PC-3 (cell line): ENCODE results near the gene TMPRSS3. TPM values are rescaled to one million over a fixed set of nuclear protein-coding genes. Genes with fewer than 3 reads are reported as not detected.

Source experiments
- ATAC-seq: fragments of 200-7000 bp; cut with Tn5 transposase; 2 replicates; pipeline ENCODE4 v1.9.1; 2020; ENCODE audit warnings: mild to moderate bottlenecking, moderate library complexity
- BruUV-seq: library from RNA; stranded (reverse); fragments of 400-500 nt; replicated peaks from 2 replicates; lab custom pipeline; 2021; lab: Mats Ljungman, UMichigan
- CTCF ChIA-PET: fragments of 300-600 bp; sonication (Branson Sonifier 250); formaldehyde crosslinking; loops from one replicate; lab custom pipeline; 2022; ENCODE audit warnings: antibody characterized with exemption; lab: Charles Lee
- POLR2A ChIA-PET: fragments of 300-600 bp; sonication (Branson Sonifier 250); formaldehyde crosslinking; loops from one replicate; lab custom pipeline; 2022; ENCODE audit warnings: antibody characterized with exemption; ENCODE audit not compliant: unreplicated experiment; lab: Charles Lee
- DNase-seq: peaks from one replicate; pipeline ENCODE4 v3.0.0-alpha.2; 2015
- H2AFZ ChIP-seq: fragments of 300-600 bp; sonication (generic); 2 replicates; pipeline ENCODE4 v1.6.0; 2016; ENCODE audit warnings: antibody characterized with exemption, low read length
- H3F3A ChIP-seq: fragments of 300-600 bp; sonication (generic); one replicate; pipeline ENCODE4 v1.6.0; 2017; ENCODE audit warnings: antibody characterized with exemption, low read length, control low read depth, mild to moderate bottlenecking; ENCODE audit not compliant: unreplicated experiment
- H3K27ac ChIP-seq: fragments of 300-600 bp; sonication (generic); 2 replicates; pipeline ENCODE4 v1.5.1; 2016; ENCODE audit warnings: mild to moderate bottlenecking, low read length
- H3K27me3 ChIP-seq: fragments of 300-600 bp; sonication (generic); 2 replicates; pipeline ENCODE4 v1.6.1; 2016; ENCODE audit warnings: low read length, mixed read lengths
- H3K36me3 ChIP-seq: fragments of 300-600 bp; sonication (generic); 2 replicates; pipeline ENCODE4 v1.6.1; 2016; ENCODE audit warnings: low read depth, mixed run types, low read length, mixed read lengths
- H3K4me1 ChIP-seq: fragments of 300-600 bp; sonication (generic); 2 replicates; pipeline ENCODE4 v1.5.1; 2016; ENCODE audit warnings: low read length; ENCODE audit not compliant: insufficient read depth
- H3K4me2 ChIP-seq: fragments of 300-600 bp; sonication (generic); 2 replicates; pipeline ENCODE4 v1.6.0; 2016; ENCODE audit warnings: low read length
- H3K4me3 ChIP-seq: fragments of 300-600 bp; sonication (generic); 2 replicates; pipeline ENCODE4 v1.5.1; 2016; ENCODE audit warnings: mild to moderate bottlenecking, low read length, mixed read lengths
- H3K79me2 ChIP-seq: fragments of 300-600 bp; sonication (generic); 2 replicates; pipeline ENCODE4 v1.6.1; 2017; ENCODE audit warnings: low read length, mixed read lengths
- H3K9ac ChIP-seq: fragments of 300-600 bp; sonication (generic); 2 replicates; pipeline ENCODE4 v1.6.0; 2016; ENCODE audit warnings: mild to moderate bottlenecking, low read length
- H3K9me2 ChIP-seq: fragments of 300-600 bp; sonication (generic); replicated peaks from 2 replicates; pipeline ENCODE4 v1.6.1; 2016; ENCODE audit warnings: mixed run types, low read length, mixed read lengths
- H3K9me3 ChIP-seq: fragments of 300-600 bp; sonication (generic); 2 replicates; pipeline ENCODE4 v1.6.1; 2016; ENCODE audit warnings: low read length, mixed read lengths
- H4K20me1 ChIP-seq: fragments of 300-600 bp; sonication (generic); 2 replicates; pipeline ENCODE4 v1.6.1; 2016; ENCODE audit warnings: low read length, mixed read lengths
- CTCF ChIP-seq: fragments of 300-600 bp; sonication (generic); conservative IDR thresholded peaks from 2 replicates; pipeline ENCODE4 v1.5.1; 2017; ENCODE audit warnings: antibody characterized with exemption, low read depth, mild to moderate bottlenecking, low read length
- EZH2 ChIP-seq: fragments of 300-600 bp; sonication (generic); IDR thresholded peaks from one replicate; pipeline ENCODE4 v1.6.1; 2017; ENCODE audit warnings: antibody characterized with exemption, mild to moderate bottlenecking, low read length; ENCODE audit not compliant: unreplicated experiment
- EZH2phosphoT487 ChIP-seq: fragments of 300-600 bp; sonication (generic); IDR thresholded peaks from 2 replicates; pipeline ENCODE4 v1.6.1; 2018; ENCODE audit warnings: mild to moderate bottlenecking, antibody characterized with exemption, low read length, borderline replicate concordance
- intact Hi-C: fragments of 100-400 bp; cut with micrococcal nuclease; formaldehyde crosslinking; loops from 2 replicates; pipeline ENCODE4 v1.9.0; 2023
- total RNA-seq: library from RNA; depleted of rRNA; stranded (reverse); fragments of >200 nt; gene quantifications from 2 replicates; pipeline ENCODE4 v1.2.3, GENCODE V29; 2014

The TMPRSS3 gene
- total RNA-seq, 1 experiment from 2014 or later: not detected

- BruUV-seq: no TSS peak
- intact Hi-C loops: no loop called here
- Histone ChIP-seq H3K27ac (no peak overlapping the region), H4K20me1 (no peaks in the 10 kb centered on the region), H3K9me3 (no peaks in the 10 kb centered on the region), H3K27me3 (no peaks in the 10 kb centered on the region), H3K4me3 (no peak overlapping the region), H3K9ac (no peak overlapping the region), H3K4me1 (peaks cover 23% of the 10 kb centered on the region), H3K9me2 (no peaks in the 10 kb centered on the region), H2AFZ (no peak overlapping the region), H3K79me2 (no peaks in the 10 kb centered on the region), H3F3A (no peaks in the 10 kb centered on the region), H3K4me2 (no peak overlapping the region), H3K36me3 (no peaks in the 10 kb centered on the region)
- no peak for ATAC-seq
- ChIA-PET CTCF (no interaction called here), POLR2A (no interaction called here)
- TF ChIP-seq CTCF: no peak
- no peak for TF ChIP-seq EZH2phosphoT487
- TF ChIP-seq EZH2: no peak
- DNase-seq: no peak
These were observed 24.8 kb downstream of the TMPRSS3 start for GRCh38 chr21:42370894-42371654.

DNA sequence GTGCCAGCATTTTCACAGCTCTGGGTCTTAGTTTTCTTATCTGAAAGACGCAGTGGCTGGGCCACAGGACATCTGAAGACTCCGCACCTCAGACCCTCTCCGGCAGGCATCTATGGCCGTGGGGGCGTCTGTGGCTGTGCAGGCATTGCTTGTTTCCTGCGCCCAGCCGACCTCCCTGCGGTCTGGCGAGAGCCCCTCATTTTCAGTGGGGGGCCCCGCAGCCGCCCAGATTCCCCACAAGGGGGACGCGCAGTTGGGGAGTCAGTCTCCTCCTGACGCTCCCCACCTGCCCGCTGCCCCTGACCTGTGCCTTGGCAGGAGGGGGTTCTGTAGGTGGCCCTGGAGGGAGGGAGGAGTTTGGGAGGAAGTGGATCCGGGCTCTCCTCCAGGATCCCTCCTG lies 26.0 kb downstream of the TMPRSS3 start:
- DNase-seq (no peak), ATAC-seq (no peak)
- intact Hi-C loops: loop anchor here (5.0 kb wide), 1 partner anchor 63 kb away; no protein-coding TSS in a partner anchor
- no peaks in the 10 kb centered on the region for H3K9me2 ChIP-seq
- TF ChIP-seq EZH2: no peak
- no peak for TF ChIP-seq EZH2phosphoT487
- TF ChIP-seq CTCF: no peak
- H3F3A ChIP-seq: no peaks in the 10 kb centered on the region
- no peak overlapping the region for H3K9ac ChIP-seq
- H3K36me3 ChIP-seq: no peaks in the 10 kb centered on the region
- ChIA-PET POLR2A (no interaction called here), CTCF (no interaction called here)
- peaks cover 28% of the 10 kb centered on the region for H3K4me1 ChIP-seq
- H4K20me1 ChIP-seq: no peaks in the 10 kb centered on the region
- no TSS peak for BruUV-seq
- no peak overlapping the region for H3K4me2 ChIP-seq
- no peaks in the 10 kb centered on the region for H3K9me3 ChIP-seq
- H2AFZ ChIP-seq: no peak overlapping the region
- H3K27me3 ChIP-seq: no peaks in the 10 kb centered on the region
- H3K79me2 ChIP-seq: no peaks in the 10 kb centered on the region
- H3K4me3 ChIP-seq: no peak overlapping the region
- H3K27ac ChIP-seq: no peak overlapping the region
